Subcutaneous abdominal adipose tissue (tissue), 5 donors: Measurements from ENCODE around the gene SIGLEC7.

Experiments
- H3K27ac ChIP-seq: one replicate; pipeline ENCODE4 v1.7.0; 2013; ENCODE audit warnings: low read depth, mild to moderate bottlenecking, inconsistent platforms, low read length, moderate library complexity
- H3K27me3 ChIP-seq, 5 donors: one replicate each; pipeline ENCODE4 v1.7.0; 2013; ENCODE audit warnings: low read length in 5 of 5, inconsistent platforms in 1 of 5; ENCODE audit not compliant: control insufficient read depth in 5 of 5, insufficient read depth in 4 of 5
- H3K36me3 ChIP-seq, 5 donors: one replicate each; pipeline ENCODE4 v1.7.0; 2013; ENCODE audit warnings: low read length in 5 of 5; ENCODE audit not compliant: control insufficient read depth in 5 of 5, insufficient read depth in 5 of 5
- H3K4me1 ChIP-seq, 5 donors: one replicate each; pipeline ENCODE4 v1.7.0; 2013; ENCODE audit warnings: low read length in 5 of 5, mild to moderate bottlenecking in 3 of 5, moderate library complexity in 1 of 5; ENCODE audit not compliant: control insufficient read depth in 5 of 5, insufficient read depth in 5 of 5
- H3K4me3 ChIP-seq, 5 donors: one replicate each; pipeline ENCODE4 v1.7.0; 2013; ENCODE audit warnings: low read length in 5 of 5, low read depth in 1 of 5
- H3K9ac ChIP-seq, 5 donors: one replicate each; pipeline ENCODE4 v1.7.0; 2013; ENCODE audit warnings: low read length in 5 of 5, mild to moderate bottlenecking in 4 of 5, moderate library complexity in 3 of 5
- H3K9me3 ChIP-seq, 5 donors: one replicate each; pipeline ENCODE4 v1.7.0; 2013; ENCODE audit warnings: low read length in 5 of 5; ENCODE audit not compliant: control insufficient read depth in 5 of 5
- donor health status: healthy.
- donor health status: healthy.
- donor health status: healthy.
- donor health status: healthy.
- donor health status: healthy.

SIGLEC7 gene

DNA sequence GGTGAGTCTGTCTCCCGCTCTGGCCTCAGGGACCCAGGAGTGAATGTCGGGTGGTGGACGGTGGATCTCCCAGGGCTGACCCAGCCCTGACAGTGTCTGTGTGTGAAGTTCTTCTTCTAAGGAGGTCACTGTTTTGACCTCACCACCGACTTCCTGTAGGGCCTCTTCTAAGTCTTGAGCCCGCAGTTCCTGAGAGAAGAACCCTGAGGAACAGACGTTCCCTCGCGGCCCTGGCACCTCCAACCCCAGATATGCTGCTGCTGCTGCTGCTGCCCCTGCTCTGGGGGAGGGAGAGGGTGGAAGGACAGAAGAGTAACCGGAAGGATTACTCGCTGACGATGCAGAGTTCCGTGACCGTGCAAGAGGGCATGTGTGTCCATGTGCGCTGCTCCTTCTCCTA, at the start of gene SIGLEC7:
SIGLEC7 (plus strand) TSS at position 183 of the 400 bp plus-strand sequence; CDS start at position 252, 69 bp downstream.
- Histone ChIP-seq H3K9ac (no peak within 1 kb of the TSS), H3K4me1 (peaks cover 0 to 59% (median 26%) of the 10 kb centered on the region in 5 donors), H3K36me3 (no peaks in the 10 kb centered on the region), H3K9me3 (no peaks in the 10 kb centered on the region), H3K27ac (no peak within 1 kb of the TSS), H3K4me3 (no peak within 1 kb of the TSS), H3K27me3 (peaks cover 0 to 21% (median 13%) of the 10 kb centered on the region in 5 donors)

GRCh38 chr19:51093101-51093500, 49.0 kb upstream of the SIGLEC7 start:
- H3K9me3 ChIP-seq: no peaks in the 10 kb centered on the region
- peaks cover 0 to 8% (median 2%) of the 10 kb centered on the region in 5 donors for H3K4me1 ChIP-seq
- H3K4me3 ChIP-seq: no peak overlapping the region
- H3K36me3 ChIP-seq: peaks cover 0 to 7% (median 5%) of the 10 kb centered on the region in 5 donors
- H3K27ac ChIP-seq: no peak overlapping the region
- peak overlapping the region in 1 of 5 donors; percentile 5 for H3K9ac ChIP-seq
- peaks cover 0 to 6% (median 0%) of the 10 kb centered on the region in 5 donors for H3K27me3 ChIP-seq

GRCh38 chr19:51093510-51094345, 48.4 kb upstream of the SIGLEC7 start:
- Histone ChIP-seq H3K9ac (no peak overlapping the region), H3K27me3 (peaks cover 0 to 6% (median 0%) of the 10 kb centered on the region in 5 donors), H3K4me3 (no peak overlapping the region), H3K4me1 (peaks cover 0 to 10% (median 3%) of the 10 kb centered on the region in 5 donors), H3K36me3 (peaks cover 0 to 10% (median 6%) of the 10 kb centered on the region in 5 donors), H3K27ac (no peak overlapping the region), H3K9me3 (no peaks in the 10 kb centered on the region)

- no peak overlapping the region for H3K9ac ChIP-seq
- no peak overlapping the region for H3K4me3 ChIP-seq
- H3K36me3 ChIP-seq: peaks cover 0 to 16% (median 10%) of the 10 kb centered on the region in 5 donors
- H3K27me3 ChIP-seq: no peaks in the 10 kb centered on the region
- no peak overlapping the region for H3K27ac ChIP-seq
- no peaks in the 10 kb centered on the region for H3K9me3 ChIP-seq
- H3K4me1 ChIP-seq: peaks cover 0 to 20% (median 11%) of the 10 kb centered on the region in 5 donors
These were observed 47.3 kb upstream of the SIGLEC7 start for GRCh38 chr19:51094696-51095279.

DNA sequence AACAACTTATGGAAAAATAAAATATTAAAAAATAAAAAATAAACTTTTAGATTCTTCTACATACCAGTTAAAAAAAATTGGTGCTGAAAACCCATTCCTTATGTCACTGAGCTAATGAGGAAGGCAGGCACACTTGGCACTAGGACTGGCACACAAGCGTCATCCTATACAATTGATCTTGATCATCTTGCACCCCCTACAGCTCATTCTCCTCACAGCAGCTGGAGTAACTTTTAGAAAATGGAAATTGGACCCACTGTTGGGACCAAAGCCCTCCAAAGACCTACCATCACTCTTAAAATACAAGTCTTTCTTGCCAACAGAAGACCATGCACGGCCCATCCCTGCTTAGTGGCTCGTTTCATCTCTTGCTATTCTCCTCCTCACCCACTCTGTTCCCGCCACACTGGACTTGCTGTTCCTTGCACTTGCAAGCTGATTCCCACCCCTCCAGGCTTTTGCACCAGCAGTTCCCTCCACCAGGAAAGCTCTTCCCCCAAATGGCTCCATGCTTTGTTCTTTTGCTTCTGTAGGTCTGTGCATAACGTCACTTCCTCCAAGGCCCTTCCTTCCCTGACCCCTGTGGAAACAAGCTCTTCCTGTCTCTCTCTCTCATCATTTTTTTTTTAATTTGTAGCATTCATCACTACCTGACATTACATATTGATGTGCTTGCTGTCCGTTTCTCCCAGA, 45.5 kb upstream of the SIGLEC7 start:
- no peak overlapping the region for H3K27ac ChIP-seq
- no peaks in the 10 kb centered on the region for H3K9me3 ChIP-seq
- H3K27me3 ChIP-seq: no peaks in the 10 kb centered on the region
- H3K4me3 ChIP-seq: no peak overlapping the region
- peaks cover 0 to 26% (median 14%) of the 10 kb centered on the region in 5 donors for H3K36me3 ChIP-seq
- H3K4me1 ChIP-seq: peaks cover 0 to 29% (median 26%) of the 10 kb centered on the region in 5 donors
- no peak overlapping the region for H3K9ac ChIP-seq

DNA sequence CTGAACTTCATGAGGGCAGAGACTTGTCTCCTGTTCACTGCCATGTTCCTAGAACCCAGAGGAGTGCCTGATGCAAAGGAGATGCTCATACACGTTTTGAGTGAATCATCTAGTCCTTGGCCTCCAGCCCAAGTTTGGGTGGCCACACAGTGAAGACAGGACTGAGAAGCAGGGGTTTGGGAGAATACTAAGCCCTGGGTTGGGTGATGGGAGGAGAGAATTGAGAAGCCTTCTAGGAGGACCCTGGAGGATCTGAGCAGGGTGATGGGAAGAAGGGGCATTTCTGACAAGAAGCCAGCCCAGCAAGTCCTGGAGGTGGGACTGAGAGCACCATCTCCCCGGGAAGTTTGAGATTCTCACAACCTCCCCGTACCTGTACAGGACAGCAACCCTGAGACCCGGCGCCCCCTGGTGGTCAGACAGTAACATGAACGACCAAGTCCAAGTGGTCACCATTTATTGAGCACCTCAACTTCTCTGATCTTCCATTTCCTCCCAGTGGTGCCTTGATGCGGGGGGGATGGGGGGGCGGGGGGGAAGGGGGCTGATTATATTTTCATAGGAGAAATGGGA, 44.8 kb upstream of the SIGLEC7 start:
- Histone ChIP-seq H3K4me1 (peaks cover 0 to 29% (median 26%) of the 10 kb centered on the region in 5 donors), H3K4me3 (no peak overlapping the region), H3K27me3 (no peaks in the 10 kb centered on the region), H3K9me3 (no peaks in the 10 kb centered on the region), H3K9ac (no peak overlapping the region), H3K27ac (no peak overlapping the region), H3K36me3 (peaks cover 0 to 29% (median 16%) of the 10 kb centered on the region in 5 donors)

DNA sequence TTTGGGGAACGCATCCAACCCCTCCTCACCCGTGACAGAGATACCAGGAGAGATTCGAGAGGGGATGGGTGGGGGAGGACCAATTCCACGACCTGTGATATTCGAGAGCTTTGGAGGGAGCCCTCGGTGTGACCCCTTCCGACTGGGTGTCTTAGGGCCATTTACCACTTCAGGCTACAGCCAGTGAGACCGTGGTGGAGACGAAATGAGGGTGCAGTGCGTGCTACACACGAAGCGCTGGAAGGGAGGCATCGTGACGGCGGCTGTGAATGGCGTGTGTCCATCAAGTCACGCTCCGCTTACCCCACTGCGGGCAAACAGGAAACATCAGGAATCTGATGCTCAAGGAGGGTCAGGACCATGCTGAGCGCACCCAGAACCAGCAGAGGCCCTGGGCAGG, 44.3 kb upstream of the SIGLEC7 start:
- Histone ChIP-seq H3K4me1 (peaks cover 0 to 29% (median 26%) of the 10 kb centered on the region in 5 donors), H3K9ac (no peak overlapping the region), H3K9me3 (no peaks in the 10 kb centered on the region), H3K4me3 (no peak overlapping the region), H3K27ac (no peak overlapping the region), H3K36me3 (peaks cover under 1 to 35% (median 21%) of the 10 kb centered on the region in 5 donors), H3K27me3 (no peaks in the 10 kb centered on the region)

- Histone ChIP-seq H3K9me3 (no peaks in the 10 kb centered on the region), H3K27me3 (no peaks in the 10 kb centered on the region), H3K36me3 (peaks cover 3 to 39% (median 23%) of the 10 kb centered on the region in 5 donors), H3K9ac (no peak overlapping the region), H3K4me1 (peaks cover 0 to 34% (median 28%) of the 10 kb centered on the region in 5 donors), H3K4me3 (peak overlapping the region in 2 of 5 donors; percentile 14 to 41), H3K27ac (no peak overlapping the region)
These were observed 43.6 kb upstream of the SIGLEC7 start for GRCh38 chr19:51098365-51099046.

GRCh38 chr19:51099047-51099382, 43.1 kb upstream of the SIGLEC7 start:
- no peaks in the 10 kb centered on the region for H3K27me3 ChIP-seq
- peak overlapping the region in 2 of 5 donors; percentile 14 to 41 for H3K4me3 ChIP-seq
- no peaks in the 10 kb centered on the region for H3K9me3 ChIP-seq
- H3K9ac ChIP-seq: peak overlapping the region in 1 of 5 donors; percentile 17
- H3K36me3 ChIP-seq: peaks cover 3 to 43% (median 28%) of the 10 kb centered on the region in 5 donors
- H3K4me1 ChIP-seq: peaks cover 0 to 39% (median 33%) of the 10 kb centered on the region in 5 donors
- H3K27ac ChIP-seq: no peak overlapping the region
